Smooth muscle cell of the brain vasculature (primary cell): Measurements from ENCODE around the gene LAMP2.

Experiments used
- DNase-seq: peaks from one replicate; pipeline ENCODE4 v3.0.0-alpha.2; 2012; ENCODE audit warnings: low read depth, low spot score

Gene LAMP2

GRCh38 chrX:120457766-120458180 lies 11.3 kb downstream of the LAMP2 start:
- DNase-seq = no peak

GRCh38 chrX:120456973-120457372 lies 12.1 kb downstream of the LAMP2 start:
- no peak for DNase-seq

- DNase-seq = no peak
Observed at GRCh38 chrX:120453985-120454384, 15.1 kb downstream of the LAMP2 start.

GRCh38 chrX:120452131-120452530 lies 17.0 kb downstream of the LAMP2 start:
- DNase-seq = no peak

GRCh38 chrX:120450163-120450562 lies 18.9 kb downstream of the LAMP2 start:
- DNase-seq = no peak

- no peak for DNase-seq
Observed at GRCh38 chrX:120446498-120446897, 22.6 kb downstream of the LAMP2 start.

GRCh38 chrX:120439921-120440320 lies 29.2 kb downstream of the LAMP2 start:
- no peak for DNase-seq

GRCh38 chrX:120429776-120430540 lies 39.1 kb downstream of the LAMP2 start:
- no peak for DNase-seq

GRCh38 chrX:120428309-120428708 lies 40.8 kb downstream of the LAMP2 start:
- DNase-seq = no peak

- no peak for DNase-seq
Observed at GRCh38 chrX:120426599-120426998, 42.5 kb downstream of the LAMP2 start.

GRCh38 chrX:120419463-120419862 lies 49.6 kb downstream of the LAMP2 start:
- DNase-seq = no peak

- DNase-seq = no peak
Observed at GRCh38 chrX:120408168-120408567, 60.9 kb downstream of the LAMP2 start.

- no peak for DNase-seq
Observed at GRCh38 chrX:120406638-120407037, 62.5 kb downstream of the LAMP2 start.

GRCh38 chrX:120402369-120402768 lies 66.7 kb downstream of the LAMP2 start:
- no peak for DNase-seq

- DNase-seq = no peak
Observed at GRCh38 chrX:120401301-120401700, 67.8 kb downstream of the LAMP2 start.

GRCh38 chrX:120380699-120381098 lies 88.4 kb downstream of the LAMP2 start:
- no peak for DNase-seq

- no peak for DNase-seq
Observed at GRCh38 chrX:120379937-120380681, 89.0 kb downstream of the LAMP2 start.

GRCh38 chrX:120378570-120378969 lies 90.5 kb downstream of the LAMP2 start:
- DNase-seq = no peak
